Activated CD4-positive, alpha-beta T cell treated with anti-CD3 and anti-CD28 coated beads for 36 hours (primary cell): ENCODE data around the gene PTPN21. TPM values are rescaled to one million over a fixed set of nuclear protein-coding genes. Genes with fewer than 3 reads are reported as not detected.

Experiments used
- ATAC-seq: fragments of 200-7000 bp; cut with Tn5 transposase; one replicate; pipeline ENCODE4 v1.10.0; 2021; ENCODE audit warnings: mild to moderate bottlenecking, moderate library complexity
- CTCF ChIA-PET: fragments of 350-600 bp; sonication (Branson Sonifier 250); formaldehyde crosslinking; loops from one replicate; lab custom pipeline; 2021; ENCODE audit warnings: antibody characterized with exemption; lab: Charles Lee
- POLR2A ChIA-PET: fragments of 350-600 bp; sonication (Branson Sonifier 250); formaldehyde crosslinking; loops from one replicate; lab custom pipeline; 2021; ENCODE audit warnings: antibody characterized with exemption, inconsistent platforms; lab: Charles Lee
- DNase-seq: peaks from one replicate; pipeline ENCODE4 v3.0.0-alpha.2; 2020
- H3K27ac Mint-ChIP-seq: one replicate; pipeline ENCODE4 v1.8.0; 2021; ENCODE audit warnings: mixed read lengths
- H3K27me3 Mint-ChIP-seq: one replicate; pipeline ENCODE4 v1.8.0; 2021; ENCODE audit warnings: mixed read lengths
- H3K36me3 Mint-ChIP-seq: one replicate; pipeline ENCODE4 v1.8.0; 2021; ENCODE audit warnings: low read depth, mixed read lengths
- H3K4me1 Mint-ChIP-seq: one replicate; pipeline ENCODE4 v1.8.0; 2021; ENCODE audit warnings: mixed read lengths
- H3K4me3 Mint-ChIP-seq: one replicate; pipeline ENCODE4 v1.8.0; 2021; ENCODE audit warnings: mild to moderate bottlenecking, moderate library complexity, mixed read lengths
- H3K9me3 Mint-ChIP-seq: one replicate; pipeline ENCODE4 v1.8.0; 2021; ENCODE audit warnings: low read depth, mixed read lengths
- intact Hi-C, 2 experiments: fragments of 100-400 bp; cut with DNase I in 1 of 2; cut with micrococcal nuclease in 1 of 2; formaldehyde crosslinking; loops; one replicate each; pipeline versions ENCODE4 v1.14.2 to v1.15.1; 2022 to 2024; cut with DNase I, micrococcal nuclease
- total RNA-seq, 2 experiments: library from RNA; stranded (reverse); gene quantifications; one replicate each; pipeline ENCODE4 v1.2.3, GENCODE V29; 2021

Gene PTPN21
- total RNA-seq, 2 experiments from 2014 or later = 0.12 to 0.16 TPM

GRCh38 chr14:88488081-88488480 is 66.7 kb downstream of the PTPN21 start:
- H3K4me1 Mint-ChIP-seq = no peaks in the 10 kb centered on the region
- intact Hi-C loops = no loop called here
- H3K27ac Mint-ChIP-seq = no peak overlapping the region
- peaks cover 2% of the 10 kb centered on the region for H3K27me3 Mint-ChIP-seq
- H3K9me3 Mint-ChIP-seq = no peaks in the 10 kb centered on the region
- POLR2A ChIA-PET = no interaction called here
- no peak overlapping the region for H3K4me3 Mint-ChIP-seq
- CTCF ChIA-PET = no interaction called here
- ATAC-seq (no peak), DNase-seq (no peak)
- H3K36me3 Mint-ChIP-seq = no peaks in the 10 kb centered on the region

GRCh38 chr14:88482524-88482923 is 72.3 kb downstream of the PTPN21 start:
- Mint-ChIP-seq H3K4me3 (no peak overlapping the region), H3K36me3 (no peaks in the 10 kb centered on the region), H3K4me1 (no peaks in the 10 kb centered on the region), H3K9me3 (no peaks in the 10 kb centered on the region), H3K27me3 (peaks cover 9% of the 10 kb centered on the region), H3K27ac (no peak overlapping the region)
- ChIA-PET POLR2A (no interaction called here), CTCF (no interaction called here)
- ATAC-seq (no peak), DNase-seq (no peak)
- intact Hi-C loops = no loop called here

DNA sequence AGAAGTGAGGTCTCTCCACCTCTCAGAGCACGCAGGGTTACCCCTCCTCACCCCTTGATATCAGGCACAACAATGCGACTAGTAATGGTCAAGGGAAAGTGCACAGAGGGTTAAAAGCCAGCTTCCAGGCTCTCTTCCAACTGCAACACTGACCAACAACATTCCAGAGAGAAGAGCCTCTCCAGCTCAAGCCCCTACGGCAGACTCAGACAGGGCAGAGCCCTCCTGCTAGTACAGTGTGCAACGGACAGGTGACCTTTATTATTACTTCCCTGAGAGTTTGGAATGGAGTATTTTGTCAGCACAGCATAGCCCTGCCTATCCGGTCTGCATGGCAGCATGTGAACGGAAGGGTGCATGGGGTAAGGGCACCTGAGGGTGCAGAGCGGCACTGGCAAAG is 73.0 kb downstream of the PTPN21 start:
- ChIA-PET POLR2A (no interaction called here), CTCF (no interaction called here)
- DNase-seq = no peak
- no peak overlapping the region for H3K27ac Mint-ChIP-seq
- H3K4me3 Mint-ChIP-seq = no peak overlapping the region
- no peaks in the 10 kb centered on the region for H3K4me1 Mint-ChIP-seq
- no peaks in the 10 kb centered on the region for H3K9me3 Mint-ChIP-seq
- no peak for ATAC-seq
- peaks cover 9% of the 10 kb centered on the region for H3K27me3 Mint-ChIP-seq
- intact Hi-C loops = no loop called here
- no peaks in the 10 kb centered on the region for H3K36me3 Mint-ChIP-seq

GRCh38 chr14:88481059-88481458 is 73.7 kb downstream of the PTPN21 start:
- Mint-ChIP-seq H3K9me3 (no peaks in the 10 kb centered on the region), H3K27me3 (peaks cover 9% of the 10 kb centered on the region), H3K27ac (no peak overlapping the region), H3K36me3 (no peaks in the 10 kb centered on the region), H3K4me1 (no peaks in the 10 kb centered on the region), H3K4me3 (no peak overlapping the region)
- CTCF ChIA-PET = interaction anchor here (0.7 to 1.2 kb wide), 2 partner anchors 17 to 259 kb away, joined by 3 read pairs; no protein-coding TSS in a partner anchor
- intact Hi-C loops = no loop called here
- ATAC-seq (no peak), DNase-seq (no peak)
- POLR2A ChIA-PET = no interaction called here

DNA sequence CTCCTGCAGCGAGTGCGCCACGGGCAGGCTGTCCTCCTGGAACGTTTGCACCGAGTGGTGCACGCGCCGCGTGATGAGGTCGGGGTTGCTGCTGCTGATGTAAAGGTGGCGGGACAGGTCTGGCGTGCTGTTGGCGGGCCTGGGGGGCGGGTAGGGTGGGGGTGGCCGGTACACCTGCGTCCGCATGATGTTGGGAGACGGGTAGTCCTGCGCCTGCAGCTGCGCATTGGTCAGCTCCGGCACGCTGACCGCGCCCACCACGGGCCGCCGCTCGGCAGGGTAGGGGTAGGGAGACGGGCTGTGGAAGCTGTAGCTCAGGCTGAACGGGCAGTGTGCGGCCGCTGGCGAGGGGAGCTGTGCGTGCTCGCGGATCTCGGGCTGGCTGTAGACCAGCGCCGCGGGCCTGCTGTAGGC is 75.2 kb downstream of the PTPN21 start:
- Mint-ChIP-seq H3K9me3 (no peaks in the 10 kb centered on the region), H3K4me1 (no peaks in the 10 kb centered on the region), H3K4me3 (no peak overlapping the region), H3K27ac (no peak overlapping the region), H3K27me3 (peaks cover 9% of the 10 kb centered on the region), H3K36me3 (no peaks in the 10 kb centered on the region)
- ATAC-seq (no peak), DNase-seq (no peak)
- ChIA-PET CTCF (no interaction called here), POLR2A (no interaction called here)
- intact Hi-C loops = no loop called here

GRCh38 chr14:88478931-88479330 is 75.9 kb downstream of the PTPN21 start:
- CTCF ChIA-PET = no interaction called here
- H3K27me3 Mint-ChIP-seq = peaks cover 9% of the 10 kb centered on the region
- intact Hi-C loops = no loop called here
- ATAC-seq (no peak), DNase-seq (no peak)
- H3K36me3 Mint-ChIP-seq = no peaks in the 10 kb centered on the region
- POLR2A ChIA-PET = no interaction called here
- H3K27ac Mint-ChIP-seq = no peak overlapping the region
- no peak overlapping the region for H3K4me3 Mint-ChIP-seq
- no peaks in the 10 kb centered on the region for H3K4me1 Mint-ChIP-seq
- H3K9me3 Mint-ChIP-seq = no peaks in the 10 kb centered on the region

DNA sequence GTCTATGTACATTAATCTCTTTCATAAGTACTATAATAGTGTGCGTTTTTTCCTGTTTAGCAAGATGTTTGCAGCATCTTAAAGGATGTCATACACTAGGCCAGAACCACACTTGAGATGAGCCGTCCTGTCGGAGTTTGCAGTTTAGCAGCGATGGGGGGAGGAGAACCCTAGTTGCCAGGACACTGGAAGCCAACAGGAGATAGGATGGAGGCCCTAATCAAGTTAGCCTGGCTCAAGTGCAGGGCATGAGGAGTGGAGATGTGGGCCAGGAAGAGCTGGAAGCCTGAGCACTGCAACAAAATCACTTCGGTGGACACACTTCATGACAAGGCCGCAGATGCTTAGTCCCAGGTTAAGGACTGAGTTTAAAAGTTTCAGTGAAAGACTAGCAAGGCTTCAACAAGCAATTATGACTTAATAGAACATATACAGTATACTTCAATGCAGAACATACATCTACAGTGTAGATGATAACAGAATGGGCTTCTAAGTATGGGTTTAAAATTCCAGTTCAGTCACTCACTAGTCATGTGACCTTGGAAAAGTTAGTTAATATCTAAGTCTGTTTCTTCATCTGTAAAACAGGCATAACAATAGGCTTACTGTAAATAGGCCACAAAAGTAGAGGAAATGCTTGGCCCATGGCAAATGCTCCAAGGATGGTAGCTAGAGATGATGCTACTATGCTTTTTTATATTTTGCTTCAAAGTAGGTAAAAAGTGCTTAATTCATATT is 77.1 kb downstream of the PTPN21 start:
- Mint-ChIP-seq H3K9me3 (no peaks in the 10 kb centered on the region), H3K27me3 (peaks cover 6% of the 10 kb centered on the region), H3K27ac (no peak overlapping the region), H3K36me3 (no peaks in the 10 kb centered on the region), H3K4me3 (no peak overlapping the region), H3K4me1 (no peaks in the 10 kb centered on the region)
- intact Hi-C loops = no loop called here
- DNase-seq (no peak), ATAC-seq (no peak)
- ChIA-PET POLR2A (no interaction called here), CTCF (no interaction called here)

DNA sequence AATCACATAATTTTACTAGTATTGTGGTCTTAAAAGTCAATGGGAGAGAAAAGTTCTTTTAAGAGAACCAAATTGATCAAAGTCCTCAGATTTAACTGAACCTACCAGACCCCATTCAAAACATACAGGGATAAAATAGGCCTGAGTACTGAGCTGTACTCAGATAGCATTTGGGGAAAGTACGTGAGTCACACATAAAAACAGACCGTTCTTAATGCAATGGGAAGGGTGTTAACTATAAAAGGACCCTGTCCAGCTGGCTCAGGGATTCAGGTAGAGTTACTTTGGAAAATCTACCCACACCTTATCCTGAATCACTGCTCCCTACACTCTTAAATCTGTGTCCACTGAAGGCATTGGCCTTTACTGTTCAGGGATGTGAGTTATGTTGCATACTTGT is 78.0 kb downstream of the PTPN21 start:
- intact Hi-C loops = no loop called here
- POLR2A ChIA-PET = no interaction called here
- Mint-ChIP-seq H3K4me1 (no peaks in the 10 kb centered on the region), H3K27me3 (peaks cover 4% of the 10 kb centered on the region), H3K27ac (no peak overlapping the region), H3K36me3 (no peaks in the 10 kb centered on the region), H3K9me3 (no peaks in the 10 kb centered on the region), H3K4me3 (no peak overlapping the region)
- ATAC-seq = no peak
- CTCF ChIA-PET = no interaction called here
- DNase-seq = no peak

- DNase-seq (no peak), ATAC-seq (no peak)
- CTCF ChIA-PET = interaction anchor here (0.6 kb wide), 1 partner anchor 118 kb away, joined by 3 read pairs; no protein-coding TSS in a partner anchor
These were observed 78.5 kb downstream of the PTPN21 start for GRCh38 chr14:88476214-88476774.

DNA sequence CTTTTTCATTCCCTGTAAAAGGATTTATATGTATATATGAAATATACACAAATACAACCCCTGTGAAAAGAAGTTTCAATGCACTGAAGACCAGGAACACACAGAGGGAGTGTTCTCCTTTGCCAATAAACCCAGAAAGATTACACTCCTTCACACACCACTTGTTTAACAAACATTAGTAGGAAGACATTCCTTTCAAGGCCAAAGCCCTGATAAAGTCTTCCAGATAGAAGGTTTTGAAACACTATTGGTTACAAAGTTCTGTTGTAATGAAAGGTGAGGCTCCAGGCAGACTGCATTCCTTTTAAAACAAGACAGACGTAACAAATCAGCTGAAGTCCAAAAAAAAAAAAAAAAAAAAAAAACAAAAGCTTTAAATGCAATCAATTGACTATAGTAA is 81.0 kb downstream of the PTPN21 start:
- intact Hi-C loops = no loop called here
- Mint-ChIP-seq H3K27ac (no peak overlapping the region), H3K4me3 (no peak overlapping the region), H3K9me3 (no peaks in the 10 kb centered on the region), H3K27me3 (no peaks in the 10 kb centered on the region), H3K36me3 (no peaks in the 10 kb centered on the region), H3K4me1 (no peaks in the 10 kb centered on the region)
- DNase-seq (no peak), ATAC-seq (no peak)
- CTCF ChIA-PET = no interaction called here
- POLR2A ChIA-PET = no interaction called here

More at GRCh38 chr14:88476214-88476774, 78.5 kb downstream of the PTPN21 start:
- H3K27me3 Mint-ChIP-seq = peaks cover 1% of the 10 kb centered on the region
- POLR2A ChIA-PET = no interaction called here
- H3K27ac Mint-ChIP-seq = no peak overlapping the region
- H3K36me3 Mint-ChIP-seq = no peaks in the 10 kb centered on the region
- no peaks in the 10 kb centered on the region for H3K9me3 Mint-ChIP-seq
- intact Hi-C loops = no loop called here
- no peak overlapping the region for H3K4me3 Mint-ChIP-seq
- H3K4me1 Mint-ChIP-seq = no peaks in the 10 kb centered on the region

DNA sequence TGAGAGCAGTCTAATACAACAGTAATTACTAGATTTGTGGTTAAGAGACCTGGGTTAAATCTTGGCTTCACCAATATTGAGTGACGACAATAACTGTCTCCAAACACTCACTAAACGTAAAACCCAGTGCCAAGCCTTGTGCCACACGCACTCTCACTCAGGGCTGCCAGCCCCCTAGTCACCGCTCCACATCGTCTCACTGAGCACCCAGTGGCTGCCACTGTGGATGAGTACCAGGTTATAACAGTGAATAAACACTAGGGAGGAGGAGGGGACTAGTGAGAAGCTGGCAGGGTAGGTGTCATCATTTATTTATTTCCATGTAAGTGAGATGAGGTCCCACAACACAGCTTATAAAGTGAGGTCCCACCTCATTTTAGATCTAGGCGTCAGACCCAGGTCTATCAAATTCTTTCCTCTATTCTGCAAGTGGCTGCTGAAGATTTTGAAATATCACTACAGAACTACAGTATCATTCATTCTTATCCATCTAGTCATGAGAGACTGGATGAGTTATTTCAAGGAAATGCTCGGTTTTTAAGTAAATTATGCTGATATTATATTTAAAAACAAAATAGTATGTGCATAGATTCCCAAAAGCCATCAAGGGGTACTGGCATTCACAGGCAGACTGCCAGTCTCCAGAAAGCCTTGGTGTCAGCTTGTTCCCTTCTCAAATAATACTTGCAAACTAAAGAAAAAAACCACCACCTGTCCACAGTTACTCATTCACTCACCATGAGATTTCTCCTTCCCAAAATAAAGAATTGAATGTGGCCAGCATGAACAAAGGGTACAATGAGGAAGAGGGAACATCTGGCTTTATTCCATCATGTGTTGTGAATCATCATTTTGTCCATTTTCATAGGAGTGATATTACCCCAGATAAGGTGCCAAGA is 84.0 kb downstream of the PTPN21 start:
- intact Hi-C loops = no loop called here
- CTCF ChIA-PET = interaction anchor here (0.8 kb wide), 1 partner anchor 17 kb away, joined by 3 read pairs; no protein-coding TSS in a partner anchor
- H3K27ac Mint-ChIP-seq = no peak overlapping the region

More for the DNA sequence above, 84.0 kb downstream of the PTPN21 start:
- DNase-seq (no peak), ATAC-seq (no peak)
- no peak overlapping the region for H3K4me3 Mint-ChIP-seq
- no peaks in the 10 kb centered on the region for H3K27me3 Mint-ChIP-seq
- H3K4me1 Mint-ChIP-seq = no peaks in the 10 kb centered on the region
- no peaks in the 10 kb centered on the region for H3K36me3 Mint-ChIP-seq
- no peaks in the 10 kb centered on the region for H3K9me3 Mint-ChIP-seq
- POLR2A ChIA-PET = no interaction called here
